ENCODE results near the gene NRN1L.
"Not testable (repeated sequence)": the region's sequence is repeated elsewhere in the genome, so short reads cannot be mapped to it uniquely, and the experiment has no call there.

NRN1L gene

GRCh38 chr16:67883872-67884261 lies 818 bp upstream of the NRN1L start:
- DNase-seq: no peak

GRCh38 chr16:67885545-67885944 lies 860 bp downstream of the NRN1L start:
- DNase-seq: no peak

- no peak for DNase-seq
These were observed 1.3 kb downstream of the NRN1L start for GRCh38 chr16:67885976-67886375.

GRCh38 chr16:67886387-67886786 lies 1.7 kb downstream of the NRN1L start:
- DNase-seq: peak; percentile 10

GRCh38 chr16:67888331-67888730 lies 3.6 kb downstream of the NRN1L start:
- DNase-seq: no peak

GRCh38 chr16:67892375-67892774 lies 7.7 kb downstream of the NRN1L start:
- no peak for DNase-seq

- DNase-seq: peak; percentile 74
These were observed 8.4 kb downstream of the NRN1L start, which contains the start of gene PSKH1 for GRCh38 chr16:67892899-67893742. PSKH1 (plus strand) TSS chr16:67893254; CDS start chr16:67908750, 15,496 bp downstream.

- no peak for DNase-seq
These were observed 9.2 kb downstream of the NRN1L start for GRCh38 chr16:67893743-67894399.

- DNase-seq: no peak
These were observed 12.5 kb downstream of the NRN1L start for GRCh38 chr16:67897231-67897630.

- no peak for DNase-seq
These were observed 17.0 kb downstream of the NRN1L start for GRCh38 chr16:67901734-67902133.

- DNase-seq: no peak
These were observed 18.1 kb downstream of the NRN1L start for GRCh38 chr16:67902831-67903230.

GRCh38 chr16:67907397-67908180 lies 22.9 kb downstream of the NRN1L start:
- no peak for DNase-seq

- DNase-seq: no peak
These were observed 24.5 kb downstream of the NRN1L start for GRCh38 chr16:67909056-67909742.

- DNase-seq: no peak
These were observed 25.5 kb downstream of the NRN1L start for GRCh38 chr16:67910158-67910557.

- DNase-seq: no peak
These were observed 30.2 kb downstream of the NRN1L start for GRCh38 chr16:67914758-67915495.

GRCh38 chr16:67915496-67915769 lies 30.7 kb downstream of the NRN1L start:
- not testable (repeated sequence) for DNase-seq

- DNase-seq: no peak
These were observed 31.4 kb downstream of the NRN1L start for GRCh38 chr16:67915831-67916723.

- peak; percentile 46 for DNase-seq
These were observed 32.6 kb downstream of the NRN1L start for GRCh38 chr16:67917140-67917851.

- DNase-seq: peak; percentile 38
These were observed 33.2 kb downstream of the NRN1L start for GRCh38 chr16:67917852-67918236.

- DNase-seq: no peak
These were observed 35.0 kb downstream of the NRN1L start for GRCh38 chr16:67919622-67920221.

Data from DMS79 treated with DMSO at 0.1 percent for 48 hours (cell line).